MM.1S (cell line): Measurements from ENCODE around the gene IFNB1.

Source experiments
- DNase-seq: peaks from one replicate; pipeline ENCODE4 v3.0.0-alpha.2; 2015
- H2AFZ ChIP-seq: fragments of 300-600 bp; sonication (generic); 2 replicates; pipeline ENCODE4 v1.6.0; 2016; ENCODE audit warnings: antibody characterized with exemption, low read length
- H3F3A ChIP-seq: fragments of 300-600 bp; sonication (generic); 2 replicates; pipeline ENCODE4 v1.6.1; 2016; ENCODE audit warnings: mild to moderate bottlenecking, antibody characterized with exemption, low read length, moderate library complexity, mixed read lengths; ENCODE audit not compliant: insufficient read depth
- H3K27ac ChIP-seq: fragments of 300-600 bp; sonication (generic); 2 replicates; pipeline ENCODE4 v1.5.1; 2016; ENCODE audit warnings: mild to moderate bottlenecking, low read length
- H3K27me3 ChIP-seq: fragments of 300-600 bp; sonication (generic); replicated peaks from 2 replicates; pipeline ENCODE4 v1.6.0; 2016; ENCODE audit warnings: low read length; ENCODE audit not compliant: insufficient read depth
- H3K36me3 ChIP-seq: fragments of 300-600 bp; sonication (generic); replicated peaks from 2 replicates; pipeline ENCODE4 v1.6.1; 2016; ENCODE audit warnings: mild to moderate bottlenecking, low read length, mixed read lengths; ENCODE audit not compliant: insufficient read depth
- H3K4me1 ChIP-seq: fragments of 300-600 bp; sonication (generic); 2 replicates; pipeline ENCODE4 v1.6.1; 2016; ENCODE audit warnings: low read length, mixed read lengths
- H3K4me2 ChIP-seq: fragments of 300-600 bp; sonication (generic); 2 replicates; pipeline ENCODE4 v1.6.0; 2016; ENCODE audit warnings: low read depth, low read length
- H3K4me3 ChIP-seq: fragments of 300-600 bp; sonication (generic); 2 replicates; pipeline ENCODE4 v1.5.1; 2016; ENCODE audit warnings: low read length, mixed read lengths
- H3K79me2 ChIP-seq: fragments of 300-600 bp; sonication (generic); 2 replicates; pipeline ENCODE4 v1.6.1; 2016; ENCODE audit warnings: mixed run types, low read length, mixed read lengths
- H3K9ac ChIP-seq: fragments of 300-600 bp; sonication (generic); 2 replicates; pipeline ENCODE4 v1.6.1; 2016; ENCODE audit warnings: low read length, mixed read lengths
- H3K9me2 ChIP-seq: fragments of 300-600 bp; sonication (generic); replicated peaks from 2 replicates; pipeline ENCODE4 v1.6.1; 2016; ENCODE audit warnings: mild to moderate bottlenecking, low read length, mixed read lengths; ENCODE audit not compliant: insufficient read depth
- H3K9me3 ChIP-seq: fragments of 300-600 bp; sonication (generic); replicated peaks from 2 replicates; pipeline ENCODE4 v1.6.1; 2016; ENCODE audit warnings: mild to moderate bottlenecking, low read length, mixed read lengths; ENCODE audit not compliant: insufficient read depth
- H4K20me1 ChIP-seq: fragments of 300-600 bp; sonication (generic); 2 replicates; pipeline ENCODE4 v1.6.1; 2016; ENCODE audit warnings: mild to moderate bottlenecking, low read length, moderate library complexity, mixed read lengths; ENCODE audit not compliant: insufficient read depth
- EZH2 ChIP-seq: fragments of 300-600 bp; sonication (generic); optimal IDR thresholded peaks from 2 replicates; pipeline ENCODE3; 2017; ENCODE audit warnings: low read depth, mild to moderate bottlenecking, antibody characterized with exemption, low read length, mixed read lengths
- EZH2phosphoT487 ChIP-seq: fragments of 300-600 bp; sonication (generic); IDR thresholded peaks from 2 replicates; pipeline ENCODE4 v1.6.1; 2018; ENCODE audit warnings: antibody characterized with exemption, low read length
- TF ChIP-seq, protein P1 (sequence below): fragments of 300-600 bp; sonication (generic); IDR thresholded peaks from 2 replicates; pipeline ENCODE4 v1.5.1; 2016; ENCODE audit warnings: antibody characterized with exemption, low read length, mixed read lengths

Gene IFNB1

GRCh38 chr9:21086538-21086937 is 8.8 kb upstream of the IFNB1 start:
- H3K79me2 ChIP-seq: no peaks in the 10 kb centered on the region
- no peaks in the 10 kb centered on the region for H3K9me2 ChIP-seq
- H3F3A ChIP-seq: no peaks in the 10 kb centered on the region
- H3K27me3 ChIP-seq: no peaks in the 10 kb centered on the region
- no peaks in the 10 kb centered on the region for H3K4me1 ChIP-seq
- H3K36me3 ChIP-seq: no peaks in the 10 kb centered on the region
- H3K27ac ChIP-seq: no peak overlapping the region
- no peaks in the 10 kb centered on the region for H4K20me1 ChIP-seq
- no peak overlapping the region for H2AFZ ChIP-seq
- H3K4me2 ChIP-seq: no peak overlapping the region
- DNase-seq: no peak
- no peak overlapping the region for H3K9ac ChIP-seq
- H3K4me3 ChIP-seq: no peak overlapping the region
- no peaks in the 10 kb centered on the region for H3K9me3 ChIP-seq
- TF ChIP-seq EZH2: no peak
- TF ChIP-seq, protein P1, sequence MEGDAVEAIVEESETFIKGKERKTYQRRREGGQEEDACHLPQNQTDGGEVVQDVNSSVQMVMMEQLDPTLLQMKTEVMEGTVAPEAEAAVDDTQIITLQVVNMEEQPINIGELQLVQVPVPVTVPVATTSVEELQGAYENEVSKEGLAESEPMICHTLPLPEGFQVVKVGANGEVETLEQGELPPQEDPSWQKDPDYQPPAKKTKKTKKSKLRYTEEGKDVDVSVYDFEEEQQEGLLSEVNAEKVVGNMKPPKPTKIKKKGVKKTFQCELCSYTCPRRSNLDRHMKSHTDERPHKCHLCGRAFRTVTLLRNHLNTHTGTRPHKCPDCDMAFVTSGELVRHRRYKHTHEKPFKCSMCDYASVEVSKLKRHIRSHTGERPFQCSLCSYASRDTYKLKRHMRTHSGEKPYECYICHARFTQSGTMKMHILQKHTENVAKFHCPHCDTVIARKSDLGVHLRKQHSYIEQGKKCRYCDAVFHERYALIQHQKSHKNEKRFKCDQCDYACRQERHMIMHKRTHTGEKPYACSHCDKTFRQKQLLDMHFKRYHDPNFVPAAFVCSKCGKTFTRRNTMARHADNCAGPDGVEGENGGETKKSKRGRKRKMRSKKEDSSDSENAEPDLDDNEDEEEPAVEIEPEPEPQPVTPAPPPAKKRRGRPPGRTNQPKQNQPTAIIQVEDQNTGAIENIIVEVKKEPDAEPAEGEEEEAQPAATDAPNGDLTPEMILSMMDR: no peak

GRCh38 chr9:21085005-21085404 is 7.3 kb upstream of the IFNB1 start:
- Histone ChIP-seq H3K4me1 (no peaks in the 10 kb centered on the region), H3K4me3 (no peak overlapping the region)

DNA sequence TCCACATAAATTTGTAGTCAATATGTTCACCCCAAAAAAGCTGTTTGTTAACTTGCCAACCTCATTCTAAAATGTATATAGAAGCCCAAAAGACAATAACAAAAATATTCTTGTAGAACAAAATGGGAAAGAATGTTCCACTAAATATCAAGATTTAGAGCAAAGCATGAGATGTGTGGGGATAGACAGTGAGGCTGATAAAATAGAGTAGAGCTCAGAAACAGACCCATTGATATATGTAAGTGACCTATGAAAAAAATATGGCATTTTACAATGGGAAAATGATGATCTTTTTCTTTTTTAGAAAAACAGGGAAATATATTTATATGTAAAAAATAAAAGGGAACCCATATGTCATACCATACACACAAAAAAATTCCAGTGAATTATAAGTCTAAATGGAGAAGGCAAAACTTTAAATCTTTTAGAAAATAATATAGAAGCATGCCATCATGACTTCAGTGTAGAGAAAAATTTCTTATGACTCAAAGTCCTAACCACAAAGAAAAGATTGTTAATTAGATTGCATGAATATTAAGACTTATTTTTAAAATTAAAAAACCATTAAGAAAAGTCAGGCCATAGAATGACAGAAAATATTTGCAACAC is 6.6 kb upstream of the IFNB1 start:
- H3K4me1 ChIP-seq: no peaks in the 10 kb centered on the region
- H3K27me3 ChIP-seq: no peaks in the 10 kb centered on the region
- TF ChIP-seq, protein P1: no peak
- TF ChIP-seq EZH2phosphoT487: no peak
- no peaks in the 10 kb centered on the region for H3K36me3 ChIP-seq
- no peaks in the 10 kb centered on the region for H4K20me1 ChIP-seq
- H2AFZ ChIP-seq: no peak overlapping the region
- no peaks in the 10 kb centered on the region for H3F3A ChIP-seq
- DNase-seq: no peak
- no peaks in the 10 kb centered on the region for H3K9me3 ChIP-seq
- H3K9me2 ChIP-seq: no peaks in the 10 kb centered on the region
- no peak overlapping the region for H3K4me2 ChIP-seq
- no peak overlapping the region for H3K9ac ChIP-seq
- H3K79me2 ChIP-seq: no peaks in the 10 kb centered on the region
- H3K4me3 ChIP-seq: no peak overlapping the region
- H3K27ac ChIP-seq: no peak overlapping the region

More at GRCh38 chr9:21085005-21085404, 7.3 kb upstream of the IFNB1 start:
- TF ChIP-seq, protein P1: no peak
- no peak for TF ChIP-seq EZH2
- TF ChIP-seq EZH2phosphoT487: no peak
- Histone ChIP-seq H3F3A (no peaks in the 10 kb centered on the region), H3K9ac (no peak overlapping the region), H4K20me1 (no peaks in the 10 kb centered on the region), H2AFZ (no peak overlapping the region), H3K79me2 (no peaks in the 10 kb centered on the region), H3K9me3 (no peaks in the 10 kb centered on the region), H3K27ac (no peak overlapping the region), H3K27me3 (no peaks in the 10 kb centered on the region), H3K4me2 (no peak overlapping the region), H3K9me2 (no peaks in the 10 kb centered on the region), H3K36me3 (no peaks in the 10 kb centered on the region)
- DNase-seq: no peak
